Upper lobe of right lung (tissue), 1 donor: ENCODE data around the gene NPAS3. TPM values are rescaled to one million over a fixed set of nuclear protein-coding genes. Genes with fewer than 3 reads are reported as not detected.

Source experiments
- ATAC-seq: fragments of 200-7000 bp; cut with Tn5 transposase; one replicate; pipeline ENCODE4 v1.9.1; 2020; ENCODE audit warnings: mild to moderate bottlenecking, moderate library complexity
- DNase-seq: peaks from one replicate; pipeline ENCODE4 v3.0.0-alpha.2; 2020
- H3K27ac ChIP-seq: fragments of 200-600 bp; one replicate; pipeline ENCODE4 v1.8.0; 2022
- H3K27me3 ChIP-seq: fragments of 200-600 bp; one replicate; pipeline ENCODE4 v1.8.0; 2022; ENCODE audit warnings: mild to moderate bottlenecking
- H3K36me3 ChIP-seq: fragments of 200-600 bp; one replicate; pipeline ENCODE4 v1.8.0; 2022
- H3K4me1 ChIP-seq: fragments of 200-600 bp; one replicate; pipeline ENCODE4 v1.8.0; 2022
- H3K4me3 ChIP-seq: fragments of 200-600 bp; one replicate; pipeline ENCODE4 v1.8.0; 2022; ENCODE audit warnings: mild to moderate bottlenecking
- H3K9me3 ChIP-seq: fragments of 200-600 bp; one replicate; pipeline ENCODE4 v1.8.0; 2022
- CTCF ChIP-seq: fragments of 200-600 bp; IDR thresholded peaks from one replicate; pipeline ENCODE4 v1.8.0; 2022; ENCODE audit warnings: antibody characterized with exemption
- intact Hi-C: fragments of 100-400 bp; cut with DNase I; formaldehyde crosslinking; loops from one replicate; pipeline ENCODE4 v1.11.0; 2022
- total RNA-seq: library from RNA; stranded (reverse); fragmentation: NEBNext Ultra II Directional; extraction: Animal tissue kit (Norgen Biotek cat#: 25700); gene quantifications from one replicate; pipeline ENCODE4 v1.2.1, GENCODE V29; 2021
- donor health status: DM: no; HTN: yes; CAD: no; lungs with severe emphysema.

Gene NPAS3
- total RNA-seq, 1 donor from 2014 or later = 1.2 TPM

- TF ChIP-seq CTCF = no peak
- Histone ChIP-seq H3K4me3 (no peak overlapping the region), H3K36me3 (no peaks in the 10 kb centered on the region), H3K27ac (no peak overlapping the region), H3K9me3 (no peaks in the 10 kb centered on the region), H3K4me1 (no peaks in the 10 kb centered on the region), H3K27me3 (peaks cover 3% of the 10 kb centered on the region)
- no peak for ATAC-seq
- DNase-seq = no peak
- intact Hi-C loops = no loop called here
Observed at GRCh38 chr14:33515441-33515840, 576.8 kb downstream of the NPAS3 start.

- Histone ChIP-seq H3K27ac (no peak overlapping the region), H3K36me3 (no peaks in the 10 kb centered on the region), H3K9me3 (no peaks in the 10 kb centered on the region), H3K4me1 (no peaks in the 10 kb centered on the region), H3K4me3 (no peak overlapping the region), H3K27me3 (peaks cover 3% of the 10 kb centered on the region)
- intact Hi-C loops = no loop called here
- TF ChIP-seq CTCF = no peak
- ATAC-seq (no peak), DNase-seq (no peak)
Observed at GRCh38 chr14:33515899-33516298, 577.2 kb downstream of the NPAS3 start.

- Histone ChIP-seq H3K4me3 (no peak overlapping the region), H3K27ac (no peak overlapping the region), H3K36me3 (no peaks in the 10 kb centered on the region), H3K4me1 (no peaks in the 10 kb centered on the region), H3K27me3 (peaks cover 3% of the 10 kb centered on the region), H3K9me3 (no peaks in the 10 kb centered on the region)
- DNase-seq (no peak), ATAC-seq (no peak)
- intact Hi-C loops = no loop called here
- no peak for TF ChIP-seq CTCF
Observed at GRCh38 chr14:33516898-33517436, 578.3 kb downstream of the NPAS3 start.

GRCh38 chr14:33521192-33521591 lies 582.5 kb downstream of the NPAS3 start:
- Histone ChIP-seq H3K36me3 (no peaks in the 10 kb centered on the region), H3K27me3 (peaks cover 3% of the 10 kb centered on the region), H3K4me3 (no peak overlapping the region), H3K27ac (no peak overlapping the region), H3K9me3 (no peaks in the 10 kb centered on the region), H3K4me1 (peaks cover 6% of the 10 kb centered on the region)
- DNase-seq (no peak), ATAC-seq (no peak)
- TF ChIP-seq CTCF = no peak
- intact Hi-C loops = no loop called here

- Histone ChIP-seq H3K4me3 (no peak overlapping the region), H3K9me3 (no peaks in the 10 kb centered on the region), H3K27me3 (peaks cover 3% of the 10 kb centered on the region), H3K27ac (no peak overlapping the region), H3K4me1 (peaks cover 6% of the 10 kb centered on the region), H3K36me3 (no peaks in the 10 kb centered on the region)
- TF ChIP-seq CTCF = no peak
- intact Hi-C loops = no loop called here
- DNase-seq = no peak
- no peak for ATAC-seq
Observed at GRCh38 chr14:33524244-33524643, 585.6 kb downstream of the NPAS3 start.

GRCh38 chr14:33525626-33526025 lies 586.9 kb downstream of the NPAS3 start:
- TF ChIP-seq CTCF = no peak
- no peaks in the 10 kb centered on the region for H3K36me3 ChIP-seq
- peaks cover 6% of the 10 kb centered on the region for H3K4me1 ChIP-seq
- intact Hi-C loops = no loop called here
- H3K27ac ChIP-seq = no peak overlapping the region
- no peak for ATAC-seq
- DNase-seq = no peak
- no peaks in the 10 kb centered on the region for H3K27me3 ChIP-seq
- H3K9me3 ChIP-seq = no peaks in the 10 kb centered on the region
- H3K4me3 ChIP-seq = no peak overlapping the region
